ENCODE results near the gene AP1S2.

DNA sequence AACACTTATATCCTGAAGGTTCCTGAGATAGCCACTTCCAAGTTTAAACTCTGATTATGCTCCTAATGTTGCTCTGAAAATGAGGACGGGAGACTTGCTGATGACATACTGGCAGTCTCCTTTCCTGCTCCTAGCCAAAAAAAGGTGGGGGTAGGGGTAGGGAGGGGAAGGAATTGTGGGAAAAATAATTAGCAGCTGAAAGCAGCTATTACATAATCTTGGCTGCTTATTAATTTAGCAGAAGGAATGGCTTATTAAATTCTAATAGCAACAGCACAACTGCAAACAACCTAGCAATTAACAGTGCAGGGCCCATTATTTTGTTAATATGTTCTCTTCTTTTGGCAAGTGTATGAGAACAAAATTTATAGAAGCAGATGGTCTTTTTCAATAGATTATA lies 2.0 kb upstream of the AP1S2 start:
- no peak for TF ChIP-seq TARDBP (IDR thresholded peaks at IDR 0.05; ENCODE audit: borderline replicate concordance)
- TF ChIP-seq SREBF2 (IDR thresholded peaks at IDR 0.05; ENCODE audit: low read length) = no peak
- no peak for TF ChIP-seq NR2C2 (IDR thresholded peaks at IDR 0.05; ENCODE audit: borderline replicate concordance, control insufficient read depth, insufficient read length, low read depth)
- TF ChIP-seq EP300 (IDR thresholded peaks at IDR 0.05; ENCODE audit: borderline replicate concordance in 1 of 2, control insufficient read depth in 1 of 2, low read depth in 2 of 2, low read length in 2 of 2) = no peak
- TF ChIP-seq, protein P1, sequence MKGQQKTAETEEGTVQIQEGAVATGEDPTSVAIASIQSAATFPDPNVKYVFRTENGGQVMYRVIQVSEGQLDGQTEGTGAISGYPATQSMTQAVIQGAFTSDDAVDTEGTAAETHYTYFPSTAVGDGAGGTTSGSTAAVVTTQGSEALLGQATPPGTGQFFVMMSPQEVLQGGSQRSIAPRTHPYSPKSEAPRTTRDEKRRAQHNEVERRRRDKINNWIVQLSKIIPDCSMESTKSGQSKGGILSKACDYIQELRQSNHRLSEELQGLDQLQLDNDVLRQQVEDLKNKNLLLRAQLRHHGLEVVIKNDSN (IDR thresholded peaks at IDR 0.05; ENCODE audit: borderline replicate concordance, extremely low read length, insufficient read depth, low read depth, low read length) = no peak
- TF ChIP-seq, protein P2, sequence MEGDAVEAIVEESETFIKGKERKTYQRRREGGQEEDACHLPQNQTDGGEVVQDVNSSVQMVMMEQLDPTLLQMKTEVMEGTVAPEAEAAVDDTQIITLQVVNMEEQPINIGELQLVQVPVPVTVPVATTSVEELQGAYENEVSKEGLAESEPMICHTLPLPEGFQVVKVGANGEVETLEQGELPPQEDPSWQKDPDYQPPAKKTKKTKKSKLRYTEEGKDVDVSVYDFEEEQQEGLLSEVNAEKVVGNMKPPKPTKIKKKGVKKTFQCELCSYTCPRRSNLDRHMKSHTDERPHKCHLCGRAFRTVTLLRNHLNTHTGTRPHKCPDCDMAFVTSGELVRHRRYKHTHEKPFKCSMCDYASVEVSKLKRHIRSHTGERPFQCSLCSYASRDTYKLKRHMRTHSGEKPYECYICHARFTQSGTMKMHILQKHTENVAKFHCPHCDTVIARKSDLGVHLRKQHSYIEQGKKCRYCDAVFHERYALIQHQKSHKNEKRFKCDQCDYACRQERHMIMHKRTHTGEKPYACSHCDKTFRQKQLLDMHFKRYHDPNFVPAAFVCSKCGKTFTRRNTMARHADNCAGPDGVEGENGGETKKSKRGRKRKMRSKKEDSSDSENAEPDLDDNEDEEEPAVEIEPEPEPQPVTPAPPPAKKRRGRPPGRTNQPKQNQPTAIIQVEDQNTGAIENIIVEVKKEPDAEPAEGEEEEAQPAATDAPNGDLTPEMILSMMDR (IDR thresholded peaks at IDR 0.05 in 2 of 3, conservative IDR thresholded peaks at IDR 0.05 in 1 of 3; ENCODE audit: control insufficient read depth in 2 of 3, extremely low read depth in 1 of 3, insufficient read depth in 1 of 3, low read depth in 3 of 3, low read length in 3 of 3) = no peak
- no peak for TF ChIP-seq HCFC1 (IDR thresholded peaks at IDR 0.05; ENCODE audit: low read length)
- no peak for TF ChIP-seq NR2F1 (conservative IDR thresholded peaks at IDR 0.05)
- TF ChIP-seq MXI1 (IDR thresholded peaks at IDR 0.05; ENCODE audit: low read depth, low read length) = no peak
- TF ChIP-seq BHLHE40 (IDR thresholded peaks at IDR 0.05; ENCODE audit: borderline replicate concordance in 1 of 2, low read depth in 2 of 2, low read length in 1 of 2) = no peak
- no peak for TF ChIP-seq FOS (IDR thresholded peaks at IDR 0.05; ENCODE audit: borderline replicate concordance, extremely low read depth, insufficient read length)
- no peak for TF ChIP-seq SIX5 (IDR thresholded peaks at IDR 0.05; ENCODE audit: low read depth, low read length, severe bottlenecking)

Measured in GM12878 (cell line).